GM21619 (cell line): ENCODE results near the gene GALNT12.

Experiments
- ATAC-seq: cut with Tn5 transposase; IDR thresholded peaks from one replicate; pipeline ENCODE4 v1.9.1; 2021; ENCODE audit not compliant: unreplicated experiment

The GALNT12 gene

DNA sequence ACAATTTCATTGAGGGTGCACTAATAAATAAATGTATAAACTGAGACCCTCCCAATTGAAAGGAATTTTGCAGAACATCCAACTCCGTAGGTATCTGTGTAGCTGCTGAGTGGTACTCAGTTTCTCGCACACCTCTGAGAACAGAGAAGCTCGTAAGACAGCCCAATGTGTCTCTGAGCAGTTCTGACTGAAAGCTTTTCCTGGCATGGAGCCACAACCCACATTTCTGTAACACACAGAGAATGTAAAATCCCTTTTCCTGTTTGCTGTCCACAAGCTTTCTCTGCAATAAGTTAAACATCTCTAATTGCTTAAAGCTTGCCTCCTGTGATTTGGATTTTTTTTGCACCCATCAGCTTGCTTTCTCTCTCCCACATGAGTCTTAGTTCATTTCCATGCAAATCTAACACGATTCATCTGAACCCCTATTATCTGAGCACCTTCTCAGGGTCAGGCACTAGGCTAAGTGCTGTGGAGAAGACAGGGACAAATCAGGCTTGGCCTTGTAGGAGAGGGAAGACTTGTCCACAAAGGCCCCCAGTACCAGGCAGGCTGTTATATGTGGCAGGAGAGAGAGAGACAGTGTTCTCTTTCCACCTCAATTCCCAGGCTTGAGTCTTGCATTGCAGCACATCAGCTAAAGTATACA, 92.1 kb downstream of the GALNT12 start:
- no peak for ATAC-seq
